Effector memory CD4-positive, alpha-beta T cell (primary cell): ENCODE data around the gene KDM4C.
"Not testable (repeated sequence)": the region's sequence is repeated elsewhere in the genome, so short reads cannot be mapped to it uniquely, and the experiment has no call there.

ENCODE experiments used
- DNase-seq, 3 donors: peaks; one replicate each; pipeline ENCODE4 v3.0.0-alpha.2; 2020
- H3K27ac ChIP-seq: 2 replicates; pipeline ENCODE4 v1.7.0; 2013; ENCODE audit warnings: mild to moderate bottlenecking, low read length, moderate library complexity; ENCODE audit not compliant: insufficient read depth, poor library complexity, severe bottlenecking
- H3K27me3 ChIP-seq: replicated peaks from 2 replicates; pipeline ENCODE4 v1.7.0; 2013; ENCODE audit warnings: mild to moderate bottlenecking, low read length; ENCODE audit not compliant: insufficient read depth, control insufficient read depth, poor library complexity, severe bottlenecking
- H3K36me3 ChIP-seq: 2 replicates; pipeline ENCODE4 v1.7.0; 2013; ENCODE audit warnings: mild to moderate bottlenecking, low read length, moderate library complexity; ENCODE audit not compliant: control insufficient read depth, insufficient read depth
- H3K4me1 ChIP-seq: 2 replicates; pipeline ENCODE4 v1.7.0; 2013; ENCODE audit warnings: low read length, mild to moderate bottlenecking; ENCODE audit not compliant: control insufficient read depth, insufficient read depth, poor library complexity, severe bottlenecking
- H3K4me3 ChIP-seq: 2 replicates; pipeline ENCODE4 v1.7.0; 2013; ENCODE audit warnings: low read length, low read depth, mild to moderate bottlenecking; ENCODE audit not compliant: insufficient read depth, poor library complexity, severe bottlenecking
- H3K9me3 ChIP-seq: 2 replicates; pipeline ENCODE4 v1.7.0; 2013; ENCODE audit warnings: mild to moderate bottlenecking, low read length, moderate library complexity; ENCODE audit not compliant: control insufficient read depth

Gene KDM4C

DNA sequence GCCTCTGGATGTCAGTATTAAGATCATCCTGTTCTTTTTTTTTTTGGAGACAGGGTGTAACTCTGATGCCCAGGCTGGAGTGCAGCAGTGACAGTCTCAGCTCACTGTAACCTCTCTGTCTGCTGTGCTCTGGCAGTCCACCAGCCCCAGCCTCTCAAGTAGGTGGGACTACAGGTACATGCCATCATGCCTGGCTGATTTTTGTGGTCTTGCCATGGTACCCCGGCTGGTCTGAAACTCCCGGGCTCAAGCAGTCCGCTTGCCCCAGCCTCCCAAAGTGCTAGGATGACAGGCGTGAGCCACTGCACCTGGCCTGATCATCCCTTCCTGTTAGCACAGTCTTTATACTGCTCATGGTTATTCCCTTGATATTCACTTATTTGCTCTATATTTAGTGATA, 3.5 kb downstream of the KDM4C start:
- DNase-seq: no peak
- Histone ChIP-seq H3K27me3 (no peaks in the 10 kb centered on the region), H3K9me3 (no peaks in the 10 kb centered on the region), H3K4me3 (no peak overlapping the region), H3K4me1 (peaks cover 13% of the 10 kb centered on the region), H3K36me3 (no peaks in the 10 kb centered on the region), H3K27ac (no peak overlapping the region)

DNA sequence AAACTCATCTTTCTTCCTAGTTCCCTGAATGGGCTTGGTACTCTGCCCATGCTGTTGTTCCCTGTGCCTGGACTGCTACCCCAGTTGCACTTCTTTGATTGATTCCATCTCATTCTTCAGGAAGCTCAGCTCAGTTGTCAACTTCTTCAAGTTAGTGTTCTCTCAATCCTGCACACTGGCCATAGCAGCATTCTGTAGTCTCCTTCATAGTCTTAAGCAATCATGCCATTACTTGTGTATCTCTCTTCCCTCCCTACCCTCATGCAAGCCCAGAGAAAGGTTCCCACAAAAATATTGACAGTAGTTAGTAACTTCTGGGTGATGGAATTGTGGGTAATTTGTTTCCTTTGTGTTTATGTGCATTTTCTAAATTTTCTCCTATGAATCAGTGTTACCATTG, 5.5 kb downstream of the KDM4C start:
- Histone ChIP-seq H3K27ac (no peak overlapping the region), H3K4me1 (peaks cover 9% of the 10 kb centered on the region)

DNA sequence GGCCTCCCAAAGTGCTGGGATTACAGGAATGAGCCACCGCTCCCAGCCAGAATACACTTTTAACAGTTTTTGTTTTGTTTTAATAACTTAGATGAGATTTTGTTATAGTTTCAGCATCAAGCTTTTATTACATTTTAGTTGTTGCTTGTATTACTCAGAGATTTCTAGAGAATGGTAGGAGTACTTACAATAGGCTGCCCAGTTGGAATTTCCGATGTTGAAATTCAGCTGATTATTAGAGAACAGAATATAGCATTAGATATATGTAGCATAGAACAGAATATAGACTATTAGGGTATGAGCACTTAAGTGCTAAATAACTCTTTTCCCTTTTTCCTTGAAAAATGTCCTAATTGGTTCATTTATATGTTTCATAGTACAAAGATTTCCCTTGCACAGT, 6.2 kb downstream of the KDM4C start:
- H3K4me1 ChIP-seq: peaks cover 9% of the 10 kb centered on the region
- H3K36me3 ChIP-seq: no peaks in the 10 kb centered on the region
- no peak overlapping the region for H3K27ac ChIP-seq
- no peak overlapping the region for H3K4me3 ChIP-seq
- no peak for DNase-seq
- no peaks in the 10 kb centered on the region for H3K9me3 ChIP-seq
- no peaks in the 10 kb centered on the region for H3K27me3 ChIP-seq

More for the DNA sequence above, 5.5 kb downstream of the KDM4C start:
- H3K9me3 ChIP-seq: no peaks in the 10 kb centered on the region
- no peak overlapping the region for H3K4me3 ChIP-seq
- DNase-seq: no peak
- H3K27me3 ChIP-seq: no peaks in the 10 kb centered on the region
- no peaks in the 10 kb centered on the region for H3K36me3 ChIP-seq

DNA sequence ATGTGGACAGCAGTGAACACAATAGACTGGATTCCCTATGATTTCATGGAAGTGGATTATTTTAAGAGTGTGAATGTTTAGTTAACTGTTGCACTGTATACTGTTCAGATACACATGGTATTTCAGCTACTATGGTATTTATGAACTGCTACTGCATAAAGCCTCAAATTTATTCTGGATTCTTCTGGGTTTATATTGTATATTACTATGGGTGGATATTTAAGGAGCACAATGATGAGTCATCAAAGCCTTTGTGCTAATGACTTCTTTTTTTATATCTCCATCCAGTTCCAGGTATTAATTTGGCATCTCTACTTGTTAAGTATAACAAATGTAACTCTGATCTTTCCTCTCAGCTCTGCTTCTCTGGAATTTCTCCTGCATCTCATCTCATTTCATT, 6.8 kb downstream of the KDM4C start:
- H3K27ac ChIP-seq: no peak overlapping the region
- DNase-seq: no peak
- no peak overlapping the region for H3K4me3 ChIP-seq
- no peaks in the 10 kb centered on the region for H3K9me3 ChIP-seq
- H3K27me3 ChIP-seq: no peaks in the 10 kb centered on the region
- no peaks in the 10 kb centered on the region for H3K36me3 ChIP-seq
- peaks cover 6% of the 10 kb centered on the region for H3K4me1 ChIP-seq

DNA sequence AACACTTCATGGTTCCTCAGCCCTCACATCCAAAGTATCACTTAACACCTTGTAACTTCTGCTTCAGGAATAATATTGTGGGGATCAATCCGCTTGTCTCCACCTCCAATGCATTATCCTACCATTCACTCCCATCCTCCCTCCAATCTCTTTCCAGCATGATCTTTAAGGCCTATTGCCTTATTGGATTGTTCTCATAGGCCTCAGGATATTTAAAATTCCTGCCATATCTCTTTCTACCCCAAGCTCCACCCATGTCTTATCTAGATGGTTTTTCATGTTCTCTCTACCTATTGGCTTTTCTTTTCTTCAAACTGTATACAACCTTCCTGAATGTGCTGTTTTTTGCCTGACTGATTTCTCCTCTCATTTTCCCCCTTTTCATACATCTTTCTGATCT, 7.2 kb downstream of the KDM4C start:
- H3K27ac ChIP-seq: no peak overlapping the region

DNA sequence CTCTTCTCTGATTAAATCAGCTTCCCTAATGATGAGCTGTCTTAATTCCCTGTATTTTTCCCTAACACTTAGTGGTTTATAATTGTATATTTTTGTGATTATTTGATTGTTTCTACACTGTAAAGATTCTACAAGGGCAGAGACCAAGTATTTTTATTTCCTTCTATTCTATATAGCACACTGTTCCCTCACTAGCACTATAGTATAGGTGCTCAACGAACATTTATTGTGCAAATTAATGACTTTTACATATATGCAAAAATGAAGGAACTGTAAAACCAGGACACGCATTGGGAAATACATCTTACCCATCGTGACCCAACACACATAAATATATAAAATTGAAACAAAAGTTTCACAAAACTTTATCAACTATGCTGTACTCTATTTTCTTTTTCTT, 7.6 kb downstream of the KDM4C start:
- Histone ChIP-seq H3K4me1 (peaks cover 2% of the 10 kb centered on the region), H3K36me3 (no peaks in the 10 kb centered on the region), H3K27me3 (no peaks in the 10 kb centered on the region), H3K27ac (no peak overlapping the region), H3K4me3 (no peak overlapping the region), H3K9me3 (no peaks in the 10 kb centered on the region)
- no peak for DNase-seq

More for the DNA sequence above, 7.2 kb downstream of the KDM4C start:
- Histone ChIP-seq H3K27me3 (no peaks in the 10 kb centered on the region), H3K9me3 (no peaks in the 10 kb centered on the region), H3K4me3 (no peak overlapping the region), H3K4me1 (peaks cover 3% of the 10 kb centered on the region), H3K36me3 (no peaks in the 10 kb centered on the region)
- DNase-seq: no peak

DNA sequence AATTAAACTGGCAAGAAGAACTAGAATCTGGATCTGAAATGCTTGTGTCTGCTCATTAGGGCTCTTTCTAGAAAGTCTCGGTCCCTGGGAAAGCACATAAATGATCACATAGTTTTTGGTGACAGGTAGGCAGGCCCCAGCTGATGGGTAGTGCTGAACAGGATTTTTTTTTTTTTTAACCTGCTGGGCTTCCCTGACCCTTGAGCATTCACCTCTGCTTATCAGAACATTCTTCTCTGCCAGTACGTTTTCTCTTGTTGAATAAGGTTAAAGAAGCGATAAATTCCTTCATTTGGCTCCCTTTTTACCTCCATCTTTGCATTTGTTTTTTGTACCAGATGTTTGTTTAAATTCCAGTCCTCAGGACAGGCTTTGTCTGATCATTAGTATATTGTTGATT, 8.8 kb downstream of the KDM4C start:
- Histone ChIP-seq H3K27me3 (no peaks in the 10 kb centered on the region), H3K27ac (no peak overlapping the region), H3K9me3 (no peaks in the 10 kb centered on the region), H3K4me1 (peaks cover 2% of the 10 kb centered on the region), H3K36me3 (no peaks in the 10 kb centered on the region), H3K4me3 (no peak overlapping the region)
- no peak for DNase-seq

DNA sequence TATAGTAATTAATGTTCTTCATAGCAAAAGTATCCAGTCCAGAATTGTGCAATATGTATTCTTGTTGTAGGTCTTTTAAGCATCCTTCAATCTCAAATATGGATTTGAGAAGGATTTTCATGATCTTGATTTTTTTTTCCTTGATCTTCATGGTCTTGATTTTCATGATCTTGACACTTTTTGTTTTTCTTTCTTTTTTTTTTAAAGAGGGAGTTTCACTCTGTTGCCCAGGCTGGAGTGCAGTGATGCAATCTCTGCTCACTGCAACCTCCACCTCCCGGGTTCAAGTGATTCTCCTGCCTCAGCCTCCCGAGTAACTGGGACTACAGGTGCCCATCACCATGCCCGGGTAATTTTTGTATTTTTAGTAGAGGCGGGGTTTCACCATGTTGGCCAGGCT, 10.8 kb downstream of the KDM4C start:
- not testable (repeated sequence) for H3K4me3 ChIP-seq, H3K27me3 ChIP-seq, H3K36me3 ChIP-seq, H3K9me3 ChIP-seq, H3K4me1 ChIP-seq, H3K27ac ChIP-seq, DNase-seq

DNA sequence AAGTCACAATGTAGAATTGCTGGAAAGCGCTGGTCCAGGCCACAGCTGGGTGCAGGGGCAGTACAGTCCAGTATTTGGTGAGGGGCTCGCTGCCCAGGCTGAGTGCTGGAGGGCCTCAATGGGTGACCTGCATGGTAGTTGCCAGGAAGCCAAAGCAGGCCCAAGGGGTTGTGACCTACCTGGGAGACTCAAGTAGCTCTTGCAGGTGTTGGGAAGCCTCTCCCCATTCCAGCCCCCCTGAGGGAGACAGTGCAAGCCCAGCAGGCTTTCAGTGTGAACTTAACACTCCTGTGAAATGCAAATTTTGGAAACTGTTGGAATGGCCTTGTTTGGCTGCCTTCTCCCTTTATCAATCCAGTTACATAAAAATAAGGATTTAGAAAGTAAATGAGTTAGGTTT, 13.9 kb downstream of the KDM4C start:
- Histone ChIP-seq H3K27me3 (no peaks in the 10 kb centered on the region), H3K9me3 (no peaks in the 10 kb centered on the region), H3K4me1 (no peaks in the 10 kb centered on the region), H3K4me3 (no peak overlapping the region), H3K36me3 (no peaks in the 10 kb centered on the region), H3K27ac (no peak overlapping the region)
- DNase-seq: no peak

DNA sequence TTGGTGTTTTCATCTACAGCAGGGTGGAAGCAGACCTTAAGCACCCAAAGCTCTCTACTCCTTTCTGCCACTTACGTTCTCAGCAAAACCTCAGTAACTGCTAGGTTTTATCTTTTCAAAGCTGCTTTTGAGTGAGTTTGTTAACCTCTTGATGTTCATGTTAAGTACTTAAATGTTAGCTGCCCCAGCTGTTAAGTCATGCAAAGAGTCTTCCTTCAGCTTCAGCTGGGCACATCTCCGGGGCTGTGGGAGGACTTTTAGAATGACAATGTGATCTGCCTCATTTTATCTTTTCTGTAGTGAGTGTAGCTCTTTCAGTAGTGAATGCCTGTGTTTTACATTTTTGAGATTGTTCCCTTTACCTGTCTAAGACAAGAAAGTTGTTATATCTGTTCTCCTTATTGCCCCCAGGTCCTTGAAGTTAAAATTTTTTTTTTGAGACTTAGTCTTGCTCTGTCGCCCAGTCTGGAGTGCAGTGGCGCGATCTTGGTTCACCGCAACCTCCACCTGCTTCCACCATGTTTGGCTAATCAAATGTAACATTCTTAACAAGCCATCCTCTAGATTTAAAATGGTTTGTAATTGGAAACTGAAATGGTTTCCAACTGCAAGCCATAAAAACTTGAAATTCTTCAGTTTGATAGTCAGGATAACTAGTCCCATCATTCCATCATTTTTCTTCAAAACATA, 19.6 kb downstream of the KDM4C start:
- Histone ChIP-seq H3K36me3 (no peaks in the 10 kb centered on the region), H3K4me3 (no peak overlapping the region), H3K4me1 (peaks cover 7% of the 10 kb centered on the region), H3K27ac (no peak overlapping the region), H3K9me3 (no peaks in the 10 kb centered on the region), H3K27me3 (no peaks in the 10 kb centered on the region)
- DNase-seq: no peak
